OCI-LY7 (cell line): Measurements from ENCODE around the gene PTHLH. TPM values are rescaled to one million over a fixed set of nuclear protein-coding genes. Genes with fewer than 3 reads are reported as not detected.

ENCODE experiments used
- BruUV-seq: library from RNA; stranded (reverse); fragments of 400-500 nt; replicated peaks from 2 replicates; lab custom pipeline; 2021; lab: Mats Ljungman, UMichigan
- CTCF ChIA-PET: fragments of 300-600 bp; sonication (Branson Sonifier 250); formaldehyde crosslinking; loops from one replicate; lab custom pipeline; 2022; ENCODE audit warnings: antibody characterized with exemption; ENCODE audit not compliant: unreplicated experiment; lab: Charles Lee
- POLR2A ChIA-PET: fragments of 300-600 bp; sonication (Branson Sonifier 250); formaldehyde crosslinking; loops from one replicate; lab custom pipeline; 2022; ENCODE audit warnings: antibody characterized with exemption; lab: Charles Lee
- DNase-seq: peaks from one replicate; pipeline ENCODE4 v3.0.0-alpha.2; 2015; ENCODE audit warnings: low spot score
- H2AFZ ChIP-seq: fragments of 200-600 bp; sonication (generic), shearing (Covaris generic); 2 replicates; pipeline ENCODE4 v1.6.1; 2014; ENCODE audit warnings: mild to moderate bottlenecking, antibody characterized with exemption, low read length, moderate library complexity
- H3K27ac ChIP-seq: fragments of 200-600 bp; sonication (generic); 2 replicates; pipeline ENCODE4 v1.5.1; 2014; ENCODE audit warnings: mixed run types, low read depth, mild to moderate bottlenecking, moderate library complexity, low read length, inconsistent platforms; ENCODE audit not compliant: poor library complexity, severe bottlenecking
- H3K36me3 ChIP-seq: fragments of 200-600 bp; sonication (generic); 2 replicates; pipeline ENCODE4 v1.6.1; 2014; ENCODE audit warnings: mild to moderate bottlenecking, antibody characterized with exemption, low read length, moderate library complexity, mixed read lengths; ENCODE audit not compliant: insufficient read depth
- H3K4me1 ChIP-seq: fragments of 200-600 bp; sonication (generic); 2 replicates; pipeline ENCODE4 v1.5.1; 2014; ENCODE audit warnings: mild to moderate bottlenecking, low read length; ENCODE audit not compliant: insufficient read depth, poor library complexity, severe bottlenecking
- H3K4me2 ChIP-seq: fragments of 200-600 bp; sonication (generic); 2 replicates; pipeline ENCODE4 v1.6.1; 2014; ENCODE audit warnings: mild to moderate bottlenecking, low read length
- H3K4me3 ChIP-seq: fragments of 200-600 bp; sonication (generic); 2 replicates; pipeline ENCODE4 v1.5.1; 2014; ENCODE audit warnings: mild to moderate bottlenecking, low read depth, low read length; ENCODE audit not compliant: poor library complexity, severe bottlenecking
- H3K79me2 ChIP-seq: fragments of 200-600 bp; sonication (generic); 2 replicates; pipeline ENCODE4 v1.6.1; 2016; ENCODE audit warnings: low read depth, mild to moderate bottlenecking, low read length, moderate library complexity, mixed read lengths; ENCODE audit not compliant: insufficient read depth
- H3K9me2 ChIP-seq: fragments of 200-600 bp; sonication (generic); 2 replicates; pipeline ENCODE4 v1.6.1; 2016; ENCODE audit warnings: mild to moderate bottlenecking, low read length, mixed read lengths; ENCODE audit not compliant: insufficient read depth
- H3K9me3 ChIP-seq: fragments of 200-600 bp; sonication (generic); 2 replicates; pipeline ENCODE4 v1.6.1; 2014; ENCODE audit warnings: mild to moderate bottlenecking, mixed run types, low read length, mixed read lengths
- H4K20me1 ChIP-seq: fragments of 200-600 bp; sonication (generic); 2 replicates; pipeline ENCODE4 v1.6.1; 2014; ENCODE audit warnings: mild to moderate bottlenecking, antibody characterized with exemption, low read length, moderate library complexity, mixed read lengths; ENCODE audit not compliant: insufficient read depth
- CTCF ChIP-seq: fragments of 200-600 bp; sonication (generic); conservative IDR thresholded peaks from 2 replicates; pipeline ENCODE4 v1.5.1; 2014; ENCODE audit warnings: mild to moderate bottlenecking, antibody characterized with exemption, low read length, moderate library complexity, mixed read lengths
- EZH2phosphoT487 ChIP-seq: fragments of 200-600 bp; sonication (generic); IDR thresholded peaks from 2 replicates; pipeline ENCODE4 v1.6.1; 2018; ENCODE audit warnings: low read depth, borderline replicate concordance, mild to moderate bottlenecking, mixed run types, antibody characterized with exemption, low read length, moderate library complexity, mixed read lengths
- intact Hi-C: fragments of 100-400 bp; cut with micrococcal nuclease; formaldehyde crosslinking; loops from one replicate; pipeline ENCODE4 v1.10.0; 2022; ENCODE audit not compliant: unreplicated experiment
- total RNA-seq, 2 experiments: library from RNA; depleted of rRNA in 1 of 2; stranded (reverse); fragments of >200 nt in 1 of 2; shearing (Covaris generic) in 1 of 2; gene quantifications; 2 replicates each; pipeline ENCODE4 v1.2.3, GENCODE V29; 2014 to 2022

The PTHLH gene
- total RNA-seq, 2 experiments from 2014 or later, result not detected

DNA sequence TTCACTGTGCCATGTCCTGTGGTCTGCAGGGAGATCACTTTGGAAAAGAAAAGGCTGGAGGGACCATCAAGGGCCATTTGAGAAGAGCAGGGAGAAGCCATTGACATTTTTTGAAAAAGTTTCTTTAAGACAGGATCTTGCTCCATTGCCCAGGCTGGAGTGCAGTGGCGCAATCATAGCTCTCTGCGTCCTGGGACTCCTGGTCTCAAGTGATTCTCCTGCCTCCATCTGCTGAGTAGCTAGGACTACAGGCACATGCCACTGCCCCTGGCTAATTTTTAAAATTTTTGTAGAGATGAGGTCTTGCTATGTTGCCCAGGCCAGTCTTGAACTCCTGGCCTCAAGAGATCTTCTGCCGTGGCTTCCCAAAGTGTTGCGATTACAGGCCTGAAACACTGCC, 32.3 kb downstream of the PTHLH start:
- CTCF ChIA-PET, result no interaction called here
- no peak overlapping the region for H2AFZ ChIP-seq
- intact Hi-C loops, result loop anchor here (2.0 kb wide), 1 partner anchor 207 kb away; no protein-coding TSS in a partner anchor

DNA sequence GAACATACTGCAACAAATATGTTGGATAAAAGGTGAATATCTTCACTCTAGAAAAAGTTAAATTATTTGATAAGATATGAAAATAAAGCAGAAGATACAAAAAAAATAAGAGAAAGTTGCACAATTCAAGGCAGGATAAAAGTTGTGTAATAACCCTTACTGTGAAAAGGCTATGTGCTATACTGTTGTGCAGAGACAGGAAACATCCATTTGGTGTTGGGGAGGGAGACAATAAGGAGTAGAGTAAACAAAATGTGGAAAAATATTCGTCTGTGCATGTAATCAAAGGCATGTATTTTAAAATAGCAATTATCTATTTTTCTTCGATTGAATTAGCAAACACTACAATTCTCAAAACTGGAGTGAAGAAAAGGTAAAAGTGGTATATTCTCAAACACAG, 34.8 kb downstream of the PTHLH start:
- Histone ChIP-seq H3K79me2 (no peaks in the 10 kb centered on the region), H3K27ac (no peak overlapping the region), H3K4me3 (no peak overlapping the region), H3K4me2 (no peak overlapping the region), H2AFZ (no peak overlapping the region), H4K20me1 (no peaks in the 10 kb centered on the region), H3K9me3 (no peaks in the 10 kb centered on the region), H3K9me2 (no peaks in the 10 kb centered on the region), H3K36me3 (no peaks in the 10 kb centered on the region), H3K4me1 (no peaks in the 10 kb centered on the region)
- TF ChIP-seq EZH2phosphoT487 (no peak), CTCF (no peak)
- ChIA-PET POLR2A (interaction anchor here (0.7 kb wide), 1 partner anchor 51 kb away, joined by 3 read pairs; no protein-coding TSS in a partner anchor), CTCF (no interaction called here)
- no peak for DNase-seq
- no TSS peak for BruUV-seq
- intact Hi-C loops, result no loop called here

More for the DNA sequence above, 32.3 kb downstream of the PTHLH start:
- Histone ChIP-seq H3K4me2 (no peak overlapping the region), H3K27ac (no peak overlapping the region), H3K9me2 (no peaks in the 10 kb centered on the region), H3K4me1 (no peaks in the 10 kb centered on the region), H3K4me3 (no peak overlapping the region), H3K36me3 (no peaks in the 10 kb centered on the region), H3K9me3 (no peaks in the 10 kb centered on the region), H3K79me2 (no peaks in the 10 kb centered on the region), H4K20me1 (no peaks in the 10 kb centered on the region)
- POLR2A ChIA-PET, result no interaction called here
- BruUV-seq, result no TSS peak
- TF ChIP-seq EZH2phosphoT487 (no peak), CTCF (no peak)
- no peak for DNase-seq

- TF ChIP-seq CTCF (no peak), EZH2phosphoT487 (no peak)
- POLR2A ChIA-PET, result interaction anchor here (0.6 kb wide), 1 partner anchor 74 kb away, joined by 4 read pairs; no protein-coding TSS in a partner anchor
Observed at GRCh38 chr12:27936196-27936595, 36.3 kb downstream of the PTHLH start.

More at GRCh38 chr12:27936196-27936595, 36.3 kb downstream of the PTHLH start:
- no peaks in the 10 kb centered on the region for H3K36me3 ChIP-seq
- H3K27ac ChIP-seq, result no peak overlapping the region
- intact Hi-C loops, result no loop called here
- H2AFZ ChIP-seq, result no peak overlapping the region
- H3K9me3 ChIP-seq, result no peaks in the 10 kb centered on the region
- no peaks in the 10 kb centered on the region for H3K79me2 ChIP-seq
- H4K20me1 ChIP-seq, result no peaks in the 10 kb centered on the region
- CTCF ChIA-PET, result no interaction called here
- no peak overlapping the region for H3K4me2 ChIP-seq
- no peaks in the 10 kb centered on the region for H3K4me1 ChIP-seq
- no peak overlapping the region for H3K4me3 ChIP-seq
- no peak for DNase-seq
- no TSS peak for BruUV-seq
- no peaks in the 10 kb centered on the region for H3K9me2 ChIP-seq
